Measurements from ENCODE around the gene RSL24D1.
"Not testable (repeated sequence)": the region's sequence is repeated elsewhere in the genome, so short reads cannot be mapped to it uniquely, and the experiment has no call there.

Gene RSL24D1

DNA sequence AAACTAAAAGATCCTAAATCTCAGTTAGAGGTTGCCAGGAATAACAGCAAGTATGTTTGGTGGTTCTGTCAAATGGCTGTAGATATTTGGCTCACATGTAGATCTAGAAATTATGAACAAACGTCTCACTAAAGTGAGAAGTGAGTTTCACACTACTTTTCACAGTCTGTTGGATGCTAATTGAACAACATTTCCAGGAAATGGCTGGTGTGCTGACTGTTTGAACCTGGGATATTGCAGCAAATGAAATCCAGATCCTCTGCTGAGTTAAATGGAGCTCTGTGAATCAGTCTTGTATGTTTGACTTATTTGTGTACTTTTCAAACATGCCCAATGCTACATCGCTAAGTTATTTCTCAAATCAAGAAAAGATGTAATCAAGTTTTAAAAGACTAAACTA is 21.3 kb upstream of the RSL24D1 start:
- DNase-seq, result no peak

DNA sequence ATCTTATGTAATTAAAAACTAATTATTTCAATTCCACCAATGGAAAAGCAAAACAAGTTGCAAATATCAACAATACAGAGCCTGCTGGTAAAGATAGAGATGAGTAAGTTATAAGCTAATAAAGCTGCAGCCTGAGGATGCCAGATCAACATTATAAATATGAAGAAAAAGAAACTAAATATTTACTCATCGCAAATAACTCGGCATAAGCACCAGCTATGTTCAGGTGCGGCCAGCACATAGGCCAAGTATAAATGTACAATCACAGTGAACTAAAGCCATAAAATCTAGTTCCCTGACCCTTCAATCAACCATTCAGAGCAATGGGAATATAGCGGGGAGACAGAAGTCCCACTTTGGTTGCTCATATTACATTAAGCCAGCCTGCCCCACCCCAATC is 7.7 kb upstream of the RSL24D1 start:
- DNase-seq, result no peak

DNA sequence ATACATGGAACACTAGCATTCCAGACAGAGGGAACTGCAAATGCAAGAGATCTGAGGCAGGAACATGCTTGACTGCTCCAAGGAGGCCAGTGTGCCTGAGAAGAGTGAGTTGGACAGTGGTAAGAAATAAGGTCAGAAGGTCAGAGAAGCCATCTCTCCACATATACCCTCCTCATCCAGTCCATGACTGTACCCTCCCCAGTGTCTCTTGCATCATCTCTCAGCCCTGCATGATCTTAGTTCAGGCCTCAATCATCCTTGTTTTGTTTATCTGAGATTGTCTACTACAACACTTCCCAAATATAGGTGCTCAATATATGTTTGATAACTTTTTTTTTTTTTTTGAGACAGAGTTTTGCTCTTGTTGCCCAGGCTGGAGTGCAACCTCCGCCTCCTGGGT is 5.5 kb upstream of the RSL24D1 start:
- DNase-seq, result no peak

DNA sequence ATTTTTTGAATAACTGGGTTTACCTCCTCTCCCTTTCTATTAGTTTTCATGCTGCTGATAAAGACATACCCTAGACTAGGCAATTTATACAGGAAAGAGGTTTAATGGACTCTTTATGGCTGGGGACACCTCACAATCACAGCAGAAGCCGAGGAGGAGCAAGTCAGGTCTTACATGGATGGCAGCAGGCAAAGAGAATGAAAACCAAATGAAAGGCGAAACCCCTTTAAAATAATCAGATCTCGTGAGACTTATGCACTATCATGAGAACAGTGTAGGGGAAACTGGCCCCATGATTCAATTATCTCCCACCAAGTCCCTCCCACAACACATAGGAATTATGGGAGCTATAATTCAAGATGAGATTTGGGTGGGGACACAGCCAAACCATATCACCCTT is 2.0 kb upstream of the RSL24D1 start:
- no peak for DNase-seq

DNA sequence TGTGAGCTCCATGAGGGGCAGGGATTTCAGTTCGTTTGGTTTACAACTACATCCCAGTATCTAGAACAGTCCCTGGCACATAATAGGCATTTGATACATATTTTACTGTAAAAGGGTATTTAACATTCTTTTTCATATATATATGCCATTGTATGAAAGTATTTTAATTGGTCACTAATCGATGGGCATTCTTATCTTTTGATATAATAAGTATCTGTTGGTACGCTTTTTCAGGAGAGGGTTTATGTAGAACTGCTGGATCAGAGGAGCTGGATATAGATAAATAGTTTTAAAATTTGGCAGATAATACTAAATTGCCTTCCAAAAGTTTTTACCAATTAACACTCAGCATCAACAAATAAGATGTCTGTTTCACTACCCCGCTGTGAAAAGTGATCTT is 978 bp upstream of the RSL24D1 start:
- DNase-seq, result no peak

DNA sequence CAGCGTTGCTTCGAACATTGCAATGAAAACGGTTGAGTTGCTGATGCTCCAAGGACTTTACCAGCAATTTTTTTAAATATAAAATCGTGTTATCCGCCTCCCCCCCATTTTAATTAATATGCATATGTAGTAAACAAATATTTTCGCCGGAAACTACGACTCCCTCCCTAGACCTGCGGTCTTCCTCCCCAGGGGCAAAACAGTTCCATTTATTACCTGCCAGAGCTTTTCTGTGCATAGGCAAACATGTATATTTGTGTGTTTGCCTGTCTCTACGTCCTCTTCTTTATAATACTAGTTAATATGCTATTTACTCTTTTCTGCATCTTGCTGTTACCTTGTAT is 593 bp upstream of the RSL24D1 start:
- no peak for DNase-seq

DNA sequence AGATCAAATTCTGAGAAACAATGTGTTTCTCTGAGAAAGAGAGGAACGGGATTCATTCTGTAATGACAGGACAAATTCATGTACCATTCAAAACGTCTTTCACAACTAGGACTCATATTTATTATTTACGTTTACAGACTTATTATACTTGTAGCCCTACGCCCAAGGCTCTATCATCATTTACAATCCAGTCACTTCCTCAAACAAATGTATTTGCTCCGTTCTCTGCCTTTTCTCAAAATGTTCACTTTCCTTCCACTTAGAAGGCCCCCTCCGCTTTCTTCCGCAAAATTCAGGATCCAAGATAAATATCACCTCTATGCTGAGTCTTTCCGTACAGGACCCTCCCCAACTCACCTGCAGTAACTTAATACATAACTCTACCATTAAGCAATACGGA is 745 bp downstream of the RSL24D1 start:
- DNase-seq, result no peak

DNA sequence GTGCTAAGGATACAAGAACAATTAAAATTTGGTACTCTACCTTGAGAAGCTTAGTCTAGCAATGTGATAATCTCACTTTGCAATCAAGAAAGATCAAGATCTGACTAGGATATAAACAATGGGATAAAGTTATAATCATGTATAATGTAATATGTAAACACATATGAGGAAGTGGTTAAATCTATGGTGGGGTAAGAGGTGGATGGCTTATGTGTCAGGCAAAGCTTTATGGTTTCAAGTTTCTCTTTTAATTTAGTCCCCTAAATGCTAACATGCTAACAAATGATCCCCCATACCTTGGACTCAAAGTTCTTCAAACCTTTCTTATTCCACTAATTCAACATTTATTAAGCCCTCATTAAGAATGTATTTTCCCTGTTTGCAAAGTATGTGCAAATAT is 2.5 kb downstream of the RSL24D1 start:
- no peak for DNase-seq

DNA sequence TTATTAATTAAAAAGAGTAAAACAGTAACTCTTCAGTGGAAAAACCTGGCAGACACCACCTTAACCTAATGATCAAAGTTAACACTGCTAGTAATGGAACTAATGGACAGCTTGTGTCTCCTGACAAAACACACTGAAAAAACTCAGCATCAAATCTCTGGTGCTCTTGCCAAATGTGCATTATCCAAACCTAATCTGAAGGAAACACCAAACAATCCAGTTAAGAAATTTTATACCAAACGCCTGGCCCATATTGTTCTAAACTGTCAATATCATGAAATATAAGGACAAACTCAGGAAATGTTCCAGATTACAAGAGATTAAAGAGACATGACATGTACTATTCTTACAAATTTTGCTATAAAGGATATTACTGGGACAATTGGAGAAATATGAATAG is 10.4 kb downstream of the RSL24D1 start:
- DNase-seq, result no peak

DNA sequence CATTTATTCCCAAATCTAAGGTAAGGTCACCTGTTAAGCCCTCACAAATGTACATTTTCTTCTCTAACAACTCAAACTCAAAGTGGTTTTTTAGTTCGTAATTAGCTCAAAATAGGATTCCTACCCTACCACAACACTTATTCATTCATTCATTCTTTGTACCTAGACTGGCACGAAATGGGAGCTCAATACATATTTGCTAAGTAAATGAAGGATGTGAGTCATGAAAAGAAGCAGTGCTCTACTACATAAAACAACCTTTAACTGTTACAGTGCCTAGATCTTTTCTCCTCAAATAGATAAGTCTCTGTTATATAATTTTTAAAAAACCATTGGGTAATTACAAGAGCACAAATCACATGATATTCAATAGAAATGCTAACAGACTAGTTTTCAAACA is 13.1 kb downstream of the RSL24D1 start:
- no peak for DNase-seq

DNA sequence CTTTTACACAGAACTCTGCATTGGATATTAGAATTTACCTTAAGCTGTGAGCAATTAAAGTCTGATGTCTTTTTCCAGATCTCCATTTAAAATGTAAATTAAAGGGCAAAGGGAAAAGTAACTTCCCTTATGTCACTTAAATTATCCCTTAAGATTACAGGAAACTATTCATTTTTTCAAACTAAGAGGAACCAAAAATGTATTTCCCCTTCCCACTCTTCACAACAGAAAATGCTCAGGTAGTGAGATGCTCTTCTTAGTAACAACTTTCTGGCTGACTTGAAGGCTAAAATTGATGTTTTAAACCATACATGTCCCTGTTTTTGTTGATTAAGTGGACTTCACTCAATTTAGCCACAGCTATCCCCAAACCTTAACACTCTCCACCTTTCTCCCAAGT is 17.6 kb downstream of the RSL24D1 start:
- no peak for DNase-seq

DNA sequence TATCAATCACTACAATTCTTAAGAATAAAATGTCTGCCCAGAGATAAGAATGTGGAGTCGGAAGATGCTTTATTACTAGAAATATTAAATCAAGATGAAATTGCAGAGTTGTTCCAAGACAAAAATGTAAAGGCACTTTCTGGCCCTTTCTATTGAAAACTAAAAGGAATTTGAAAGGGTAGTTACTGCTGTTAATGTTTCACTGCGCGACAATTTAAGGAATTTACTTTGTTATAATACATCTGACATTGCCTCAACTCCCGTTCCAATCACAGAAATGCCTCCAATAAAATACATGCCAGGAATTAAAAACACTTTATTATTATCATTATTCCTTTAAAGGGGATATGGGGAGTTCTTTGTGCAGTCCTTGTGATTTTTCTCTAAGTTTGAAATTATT is 26.4 kb downstream of the RSL24D1 start:
- no peak for DNase-seq

DNA sequence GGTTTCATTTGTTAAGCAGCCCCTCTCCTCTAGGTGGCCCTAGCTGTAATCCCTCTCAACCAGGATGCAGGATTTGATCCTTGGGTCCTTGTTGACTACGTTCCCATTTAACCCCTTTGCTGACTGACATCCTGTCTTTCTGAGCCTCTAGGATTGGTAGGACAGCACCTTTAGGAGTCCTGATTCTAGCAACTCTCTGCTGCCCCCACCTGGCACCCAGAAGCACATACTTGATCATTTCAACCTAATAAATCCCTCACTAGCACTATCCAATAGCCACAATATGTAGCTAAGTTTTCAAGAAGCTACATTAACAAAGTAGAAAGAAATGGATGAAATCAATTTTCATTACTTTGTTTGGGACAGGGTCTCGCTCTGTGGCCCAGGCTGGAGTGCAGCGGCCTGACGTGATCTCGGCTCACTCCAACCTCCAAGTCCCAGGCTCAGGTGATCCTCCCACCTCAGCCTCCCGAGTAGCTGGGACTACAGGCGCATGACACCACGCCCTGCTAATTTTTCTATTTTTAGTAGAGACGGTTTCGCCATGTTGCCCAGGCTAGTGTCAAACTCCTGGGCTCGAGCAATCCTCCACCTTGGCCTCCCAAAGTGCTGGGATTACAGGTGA is 28.3 kb downstream of the RSL24D1 start:
- DNase-seq, result peak in 34 of 56 donors; percentile 0 to 60 (median 8)

DNA sequence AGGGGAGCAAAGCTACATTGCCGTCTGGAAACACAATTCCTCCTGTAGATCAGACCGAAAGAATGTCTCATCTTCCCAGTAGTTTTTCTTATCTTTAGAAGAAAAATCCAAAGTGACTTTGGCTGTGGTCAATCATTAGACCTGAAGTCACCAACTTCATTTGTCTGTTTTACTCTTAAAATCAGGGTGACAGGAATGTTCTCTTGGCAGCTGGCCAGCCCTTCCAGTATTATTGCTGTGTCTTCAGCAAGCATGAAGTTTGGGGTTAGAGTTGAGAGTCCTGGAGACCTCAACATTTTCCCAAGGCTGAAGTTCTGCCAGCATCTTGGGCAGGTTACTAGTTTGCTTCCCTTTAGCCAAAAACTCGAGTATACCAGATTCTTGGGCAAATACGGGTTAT is 32.5 kb downstream of the RSL24D1 start:
- no peak for DNase-seq

DNA sequence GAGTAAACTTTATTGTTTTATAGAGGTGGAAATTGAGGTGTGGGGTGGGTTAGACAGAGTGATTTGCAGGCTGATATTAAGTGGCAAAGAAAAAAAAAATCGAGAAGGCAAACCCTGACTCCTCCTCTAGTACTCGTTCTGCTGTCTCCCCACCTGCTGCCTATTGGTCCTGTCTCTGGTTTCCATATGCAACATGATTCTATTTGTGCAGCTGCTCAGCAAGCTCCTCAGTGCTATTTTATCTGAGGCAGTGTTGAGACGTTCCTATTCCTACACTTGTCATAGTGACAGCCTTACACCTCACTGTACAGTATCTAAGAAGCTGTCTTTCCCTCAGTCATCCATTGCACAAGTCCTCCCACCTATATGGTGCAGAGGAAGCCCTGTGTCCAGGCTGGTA is 45.1 kb downstream of the RSL24D1 start:
- DNase-seq, result no peak

DNA sequence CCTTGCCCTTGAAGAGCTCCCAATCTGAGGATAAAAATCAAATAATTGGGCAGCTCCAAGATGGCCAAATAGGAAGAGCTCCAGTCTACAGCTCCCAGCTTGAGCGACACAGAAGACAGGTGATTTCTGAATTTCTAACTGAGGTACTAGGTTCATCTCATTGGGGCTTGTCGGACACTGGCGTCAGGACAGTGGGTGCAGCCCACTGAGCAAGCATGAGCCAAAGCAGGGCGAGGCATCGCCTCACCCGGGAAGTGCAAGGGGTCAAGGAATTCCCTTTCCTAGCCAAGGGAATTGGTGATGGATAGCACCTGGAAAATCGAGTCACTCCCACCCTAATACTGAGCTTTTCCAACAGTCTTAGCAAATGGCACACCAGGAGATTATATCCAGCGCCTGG is 53.6 kb downstream of the RSL24D1 start:
- not testable (repeated sequence) for DNase-seq

DNA sequence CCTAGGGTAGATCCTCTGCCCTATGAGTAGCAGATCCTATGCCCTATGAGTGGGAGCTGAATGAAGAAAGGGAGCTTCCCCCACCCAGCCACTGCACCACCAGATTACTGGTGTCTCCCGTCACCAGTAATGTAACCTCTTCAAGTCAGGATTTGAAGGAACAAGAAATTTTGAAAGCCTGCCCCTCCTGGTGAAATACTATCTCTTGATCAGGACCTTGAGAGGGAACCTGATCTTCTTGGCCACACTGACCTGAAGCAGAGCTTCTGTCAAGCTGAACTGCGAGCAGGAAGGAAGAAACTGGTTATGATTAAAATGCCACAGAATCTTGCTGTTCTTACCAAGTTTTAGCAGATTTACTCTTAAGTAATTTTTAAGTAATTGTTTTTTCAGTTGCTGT is 62.8 kb downstream of the RSL24D1 start:
- DNase-seq, result no peak

DNA sequence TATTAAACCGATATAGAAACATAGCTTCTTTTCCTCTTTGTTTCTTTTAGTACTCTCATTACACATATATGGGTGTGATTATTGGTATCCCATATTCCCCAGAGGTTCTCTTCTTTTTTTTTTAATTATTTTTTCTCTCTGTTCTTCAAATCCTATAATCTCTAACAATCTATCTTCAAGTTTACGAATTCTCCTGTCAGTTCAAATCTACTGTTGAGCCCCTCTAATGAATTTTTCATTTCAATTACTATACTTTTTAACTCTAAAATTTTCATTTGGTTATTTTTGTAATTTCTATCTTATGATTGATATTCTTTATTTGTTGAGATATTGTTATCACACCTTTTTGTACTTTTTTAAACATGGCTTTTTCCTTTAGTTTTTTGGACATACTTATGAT is 64.1 kb downstream of the RSL24D1 start:
- no peak for DNase-seq
